GM12878 (cell line): ENCODE data around the gene NUP210. TPM values are rescaled to one million over a fixed set of nuclear protein-coding genes. Genes with fewer than 3 reads are reported as not detected.

Experiments
- IRF3 ChIP-seq: fragments of 450-650 bp; IDR thresholded peaks from 2 replicates; pipeline ENCODE4 v1.6.1; 2014; ENCODE audit warnings: mild to moderate bottlenecking
- REST ChIP-seq: IDR thresholded peaks from 2 replicates; pipeline ENCODE4 v1.6.1; 2012; ENCODE audit warnings: mild to moderate bottlenecking, low read depth, low read length
- SIX5 ChIP-seq: IDR thresholded peaks from 2 replicates; pipeline ENCODE4 v1.6.1; 2011; ENCODE audit warnings: mild to moderate bottlenecking, low read depth, low read length, moderate library complexity; ENCODE audit not compliant: severe bottlenecking
- SUPT20H ChIP-seq: IDR thresholded peaks from 2 replicates; pipeline ENCODE4 v1.6.1; 2011; ENCODE audit warnings: low read depth, mild to moderate bottlenecking, low read length, moderate library complexity, borderline replicate concordance; ENCODE audit not compliant: control insufficient read depth
- ZBTB11 ChIP-seq: fragments of 450-650 bp; formaldehyde crosslinking; IDR thresholded peaks from 2 replicates; pipeline ENCODE4 v1.5.0; 2022; ENCODE audit warnings: mild to moderate bottlenecking, missing genetic modification characterization
- polyA plus RNA-seq, 11 experiments: library from polyadenylated mRNA; depleted of rRNA in 4 of 11; unstranded in 6 of 11; stranded (reverse) in 5 of 11; fragments of >200 nt; fragmentation: Nextera tagmentation in 4 of 11; fragmentation: Illumina TruSeq in 1 of 11; extraction: Ambion mirVana in 4 of 11; extraction: Trizol in 1 of 11; gene quantifications; 1 replicate in 1 of 11; 2 replicates in 10 of 11; pipeline versions ENCODE4 v1.2.1 to v1.2.3, GENCODE V29; 2011 to 2016; ENCODE audit warnings: inconsistent platforms in 2 of 11, missing spikeins in 2 of 11, low read depth in 1 of 11
- total RNA-seq, 4 experiments: library from RNA; depleted of rRNA in 3 of 4; stranded (reverse); fragments of >200 nt in 3 of 4; fragmentation: Illumina TruSeq in 1 of 4; extraction: Trizol in 1 of 4; gene quantifications; 2 replicates each; pipeline versions ENCODE4 v1.2.1 to v1.2.3, GENCODE V29; 2013 to 2021

The NUP210 gene
- total and polyA plus RNA-seq, 10 of the 15 experiments (the other 5 are each of a cell fraction or from before 2014, with no cell fraction given) = 2.9 to 150 (median 76.0) TPM

- TF ChIP-seq REST (no peak), SUPT20H (no peak), IRF3 (no peak), ZBTB11 (CRISPR knock-in tag) (no peak), SIX5 (no peak)
- TF ChIP-seq, all 136 proteins: peak for 0
Measured at GRCh38 chr3:13353506-13353905, 66.6 kb downstream of the NUP210 start (continued).
